Adrenal gland (tissue), 12 donors: ENCODE measurements around the gene CCDC102A. TPM values are rescaled to one million over a fixed set of nuclear protein-coding genes. Genes with fewer than 3 reads are reported as not detected.
A peak's percentile ranks its signal among the peaks of the same experiment; 100 is the strongest.

Experiments
- DNase-seq, 7 donors: peaks; one replicate each; pipeline ENCODE4 v3.0.0-alpha.2; 2019 to 2020
- H3K27ac ChIP-seq, 5 donors: fragments of 200-600 bp; sonication (generic) in 4 of 5; 1 replicate in 3 of 5; 2 replicates in 2 of 5; pipeline versions ENCODE4 v1.5.1 to v1.8.0; 2016 to 2020; ENCODE audit warnings: mild to moderate bottlenecking in 1 of 5
- H3K27me3 ChIP-seq: fragments of 200-600 bp; 2 replicates; pipeline ENCODE4 v1.8.0; 2021
- H3K36me3 ChIP-seq, 2 donors: fragments of 200-600 bp; replicated peaks in 1 of 2; 1 replicate in 1 of 2; 2 replicates in 1 of 2; pipeline versions ENCODE4 v1.5.1 to v1.8.0; 2018 to 2022
- H3K4me1 ChIP-seq, 2 donors: fragments of 200-600 bp; replicated peaks in 1 of 2; 1 replicate in 1 of 2; 2 replicates in 1 of 2; pipeline versions ENCODE4 v1.5.1 to v1.8.0; 2018 to 2021
- H3K4me3 ChIP-seq, 4 donors: fragments of 200-600 bp; sonication (generic) in 3 of 4; one replicate each; pipeline ENCODE4 v1.5.1; 2016 to 2018
- H3K9me3 ChIP-seq, 3 donors: fragments of 200-600 bp; sonication (generic) in 1 of 3; replicated peaks in 1 of 3; 1 replicate in 2 of 3; 2 replicates in 1 of 3; pipeline versions ENCODE4 v1.5.1 to v1.8.0; 2016 to 2021
- POLR2A ChIP-seq, 2 donors: fragments of 450-650 bp; IDR thresholded peaks; one replicate each; pipeline ENCODE4 v1.6.1; 2017; ENCODE audit warnings: antibody characterized with exemption in 2 of 2, mild to moderate bottlenecking in 2 of 2, moderate library complexity in 1 of 2
- WGBS, 4 donors: extraction: QIAGEN DNeasy Blood & Tissue Kit in 2 of 4; methylation state at CpG; one replicate each; pipeline versions ENCODE4 v1.1.5 to v1.1.7; 2013 to 2017; 5-methylcytosine and 5-hydroxymethylcytosine counted together
- intact Hi-C, 2 donors: fragments of 100-400 bp; cut with DNase I; formaldehyde crosslinking; loops; one replicate each; pipeline versions ENCODE4 v1.14.1 to v1.15.0; 2022 to 2023
- polyA plus RNA-seq, 3 donors: library from polyadenylated mRNA; stranded (reverse); fragments of 200-250 nt in 2 of 3; fragments of 350-450 nt in 1 of 3; fragmentation: Illumina TruSeq in 1 of 3; extraction: RNeasy Lipid Tissue Mini Kit (QIAGEN cat#74804) in 1 of 3; gene quantifications; one replicate each; pipeline ENCODE4 v1.2.3, GENCODE V29; 2013 to 2014
- total RNA-seq, 9 donors: library from RNA; depleted of rRNA in 4 of 9; stranded (reverse); fragments of >200 nt in 4 of 9; fragments of 120-200 nt in 1 of 9; fragmentation: NEBNext Ultra II Directional in 1 of 9; extraction: Animal tissue kit (Norgen Biotek cat#: 25700) in 1 of 9; gene quantifications; one replicate each; pipeline versions ENCODE4 v1.1.0 to v1.2.4, GENCODE V29; 2013 to 2023
- TF ChIP-seq, protein P1 (sequence below), 6 experiments: fragments of 450-650 bp in 4 of 6; fragments of 200-600 bp in 2 of 6; sonication (generic) in 1 of 6; IDR thresholded peaks; 1 replicate in 5 of 6; 2 replicates in 1 of 6; pipeline versions ENCODE4 v1.5.1 to v1.8.0; 2016 to 2021; ENCODE audit warnings: antibody characterized with exemption in 6 of 6, mild to moderate bottlenecking in 2 of 6, moderate library complexity in 1 of 6
- donor health status: healthy with polysubstance abuse.
- donor health status: Bipolar disorder and iron deficiency.
- donor health status: DM: yes; HTN: yes; CAD: no.
- donor health status: DM: no; HTN: no; CAD: no.
- donor health status: DM: no; HTN: no; CAD: no.
- donor health status: DM: yes; HTN: yes; CAD: no.

The CCDC102A gene
- total and polyA plus RNA-seq, 12 donors, result 1.6 to 23.6 (median 8.9) TPM

DNA sequence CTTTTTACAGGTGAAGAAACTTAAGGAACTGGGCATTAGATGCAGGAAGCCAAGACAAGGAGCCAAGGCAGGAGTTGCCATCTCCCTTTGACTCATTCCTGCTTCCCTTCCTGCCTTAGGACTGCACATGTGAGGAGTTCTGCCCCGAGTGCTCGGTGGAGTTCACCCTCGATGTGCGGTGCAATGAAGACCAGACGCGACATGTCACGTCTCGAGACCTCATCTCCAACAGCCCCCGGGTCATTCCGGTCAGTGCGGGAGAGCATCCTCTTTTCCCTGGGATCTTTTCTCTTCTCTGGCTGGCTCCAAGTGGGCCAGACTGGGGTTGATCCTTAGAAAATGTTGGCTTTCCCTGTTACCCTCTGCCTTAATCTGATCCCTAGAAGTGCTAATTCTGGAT is 67.3 kb downstream of the CCDC102A start:
- Histone ChIP-seq H3K4me3 (no peak overlapping the region), H3K9me3 (no peaks in the 10 kb centered on the region), H3K4me1 (peaks cover 14 to 37% of the 10 kb centered on the region in 2 donors), H3K36me3 (peaks cover 0 to 92% of the 10 kb centered on the region in 2 donors), H3K27me3 (no peaks in the 10 kb centered on the region), H3K27ac (no peak overlapping the region)
- WGBS, 4 donors, result 88 to 97% (median 91%) methylated on average over 11 of the region's 11 CpGs
- DNase-seq, result no peak
- TF ChIP-seq, protein P1, sequence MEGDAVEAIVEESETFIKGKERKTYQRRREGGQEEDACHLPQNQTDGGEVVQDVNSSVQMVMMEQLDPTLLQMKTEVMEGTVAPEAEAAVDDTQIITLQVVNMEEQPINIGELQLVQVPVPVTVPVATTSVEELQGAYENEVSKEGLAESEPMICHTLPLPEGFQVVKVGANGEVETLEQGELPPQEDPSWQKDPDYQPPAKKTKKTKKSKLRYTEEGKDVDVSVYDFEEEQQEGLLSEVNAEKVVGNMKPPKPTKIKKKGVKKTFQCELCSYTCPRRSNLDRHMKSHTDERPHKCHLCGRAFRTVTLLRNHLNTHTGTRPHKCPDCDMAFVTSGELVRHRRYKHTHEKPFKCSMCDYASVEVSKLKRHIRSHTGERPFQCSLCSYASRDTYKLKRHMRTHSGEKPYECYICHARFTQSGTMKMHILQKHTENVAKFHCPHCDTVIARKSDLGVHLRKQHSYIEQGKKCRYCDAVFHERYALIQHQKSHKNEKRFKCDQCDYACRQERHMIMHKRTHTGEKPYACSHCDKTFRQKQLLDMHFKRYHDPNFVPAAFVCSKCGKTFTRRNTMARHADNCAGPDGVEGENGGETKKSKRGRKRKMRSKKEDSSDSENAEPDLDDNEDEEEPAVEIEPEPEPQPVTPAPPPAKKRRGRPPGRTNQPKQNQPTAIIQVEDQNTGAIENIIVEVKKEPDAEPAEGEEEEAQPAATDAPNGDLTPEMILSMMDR (IDR thresholded peaks at IDR 0.05), result no peak
- TF ChIP-seq POLR2A (IDR thresholded peaks at IDR 0.05), result no peak
- intact Hi-C loops, result no loop called here

DNA sequence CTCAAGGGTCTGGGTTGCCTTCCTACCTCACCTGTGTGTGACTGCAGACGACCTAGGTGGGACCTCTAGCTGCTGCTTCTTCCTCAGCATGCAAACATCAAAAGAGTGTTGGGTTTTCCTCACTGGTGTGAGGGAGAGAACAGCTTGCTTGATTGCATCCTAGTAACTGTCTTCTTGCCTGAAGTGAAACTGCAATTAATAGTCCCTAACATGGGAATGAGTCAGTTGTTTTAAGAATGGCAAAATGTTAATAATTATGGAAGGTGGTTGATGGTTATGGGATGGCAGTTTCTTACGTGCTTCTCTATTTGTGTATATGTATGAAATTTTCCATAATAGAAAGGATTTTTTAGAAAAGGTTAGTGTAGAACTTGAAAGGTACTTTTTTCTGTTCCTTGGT is 68.0 kb downstream of the CCDC102A start:
- Histone ChIP-seq H3K9me3 (no peaks in the 10 kb centered on the region), H3K4me3 (no peak overlapping the region), H3K27ac (no peak overlapping the region), H3K4me1 (peaks cover 16 to 44% of the 10 kb centered on the region in 2 donors), H3K36me3 (peaks cover 0 to 91% of the 10 kb centered on the region in 2 donors), H3K27me3 (no peaks in the 10 kb centered on the region)
- intact Hi-C loops, result no loop called here
- WGBS, 4 donors, result 85 to 92% (median 90%) methylated on average over 2 of the region's 2 CpGs
- no peak for DNase-seq
- TF ChIP-seq, protein P1 (IDR thresholded peaks at IDR 0.05), result no peak
- no peak for TF ChIP-seq POLR2A (IDR thresholded peaks at IDR 0.05)

DNA sequence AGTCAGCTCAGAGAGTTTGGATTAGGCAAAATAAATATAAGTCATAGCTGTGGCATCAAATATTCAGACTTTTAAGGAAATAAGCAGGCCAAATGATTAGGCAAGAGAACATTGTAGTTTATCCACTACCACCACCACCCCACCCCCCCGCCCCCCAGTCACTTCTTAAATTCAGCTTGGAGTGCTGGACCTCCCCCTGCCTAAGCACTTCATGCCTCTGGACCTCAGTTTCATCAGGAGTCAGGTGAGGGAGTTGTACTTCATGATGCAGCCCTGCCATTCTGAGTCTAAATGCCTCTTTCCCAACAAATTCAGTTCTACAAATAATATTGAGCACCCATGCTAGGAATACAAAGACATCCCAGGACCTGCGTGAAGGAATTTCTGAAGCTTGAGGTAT is 71.8 kb downstream of the CCDC102A start:
- TF ChIP-seq, protein P1 (IDR thresholded peaks at IDR 0.05), result no peak
- TF ChIP-seq POLR2A (IDR thresholded peaks at IDR 0.05), result no peak
- 79 to 97% (median 91%) methylated on average over 2 of the region's 2 CpGs for WGBS, 4 donors
- Histone ChIP-seq H3K36me3 (peaks cover 0 to 72% of the 10 kb centered on the region in 2 donors), H3K27me3 (no peaks in the 10 kb centered on the region), H3K27ac (no peak overlapping the region), H3K4me3 (no peak overlapping the region), H3K4me1 (peaks cover 6 to 24% of the 10 kb centered on the region in 2 donors), H3K9me3 (no peaks in the 10 kb centered on the region)
- DNase-seq, result peak in 1 of 7 donors; percentile 13
- intact Hi-C loops, result no loop called here

DNA sequence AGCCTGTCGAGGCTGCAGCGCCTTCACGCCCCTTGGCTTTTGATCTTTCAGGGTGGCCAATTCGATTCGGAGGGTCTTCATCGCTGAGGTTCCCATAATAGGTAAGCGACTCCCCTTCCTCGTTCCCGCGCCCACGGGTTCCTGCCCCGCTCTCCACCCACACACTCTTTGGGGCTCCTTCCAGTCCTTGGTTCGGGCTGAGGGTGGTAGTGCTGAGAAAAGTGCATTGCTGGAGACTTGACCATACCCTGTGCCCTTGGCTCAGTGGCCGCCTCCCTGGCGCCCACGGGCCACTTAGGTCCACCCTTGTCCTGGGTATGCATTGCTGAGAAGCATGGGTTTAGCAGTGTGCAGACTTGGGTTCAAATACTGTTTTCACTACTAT is 73.4 kb downstream of the CCDC102A start:
- no peak for DNase-seq

More for the DNA sequence above, 73.4 kb downstream of the CCDC102A start:
- H3K4me3 ChIP-seq, result peak overlapping the region; percentile 35 to 97 (median 62)
- H3K36me3 ChIP-seq, result peaks cover 0 to 72% of the 10 kb centered on the region in 2 donors
- no peaks in the 10 kb centered on the region for H3K9me3 ChIP-seq
- H3K27ac ChIP-seq, result peak overlapping the region in 3 of 5 donors; percentile 72 to 91 (median 74)
- intact Hi-C loops, result no loop called here
- peaks cover 6 to 24% of the 10 kb centered on the region in 2 donors for H3K4me1 ChIP-seq
- H3K27me3 ChIP-seq, result no peaks in the 10 kb centered on the region
- WGBS, 4 donors, result 0 to 1% (median 1%) methylated on average over 12 to 16 of the region's 16 CpGs
- no peak for TF ChIP-seq POLR2A (IDR thresholded peaks at IDR 0.05)
- TF ChIP-seq, protein P1 (IDR thresholded peaks at IDR 0.05), result no peak
